ENCODE measurements around the gene SMTNL2. TPM values are rescaled to one million over a fixed set of nuclear protein-coding genes. Genes with fewer than 3 reads are reported as not detected.
"Not testable (repeated sequence)": the region's sequence is repeated elsewhere in the genome, so short reads cannot be mapped to it uniquely, and the experiment has no call there.

SMTNL2 gene
- total RNA-seq, 2 donors from 2014 or later = 4.6 to 6.3 TPM

DNA sequence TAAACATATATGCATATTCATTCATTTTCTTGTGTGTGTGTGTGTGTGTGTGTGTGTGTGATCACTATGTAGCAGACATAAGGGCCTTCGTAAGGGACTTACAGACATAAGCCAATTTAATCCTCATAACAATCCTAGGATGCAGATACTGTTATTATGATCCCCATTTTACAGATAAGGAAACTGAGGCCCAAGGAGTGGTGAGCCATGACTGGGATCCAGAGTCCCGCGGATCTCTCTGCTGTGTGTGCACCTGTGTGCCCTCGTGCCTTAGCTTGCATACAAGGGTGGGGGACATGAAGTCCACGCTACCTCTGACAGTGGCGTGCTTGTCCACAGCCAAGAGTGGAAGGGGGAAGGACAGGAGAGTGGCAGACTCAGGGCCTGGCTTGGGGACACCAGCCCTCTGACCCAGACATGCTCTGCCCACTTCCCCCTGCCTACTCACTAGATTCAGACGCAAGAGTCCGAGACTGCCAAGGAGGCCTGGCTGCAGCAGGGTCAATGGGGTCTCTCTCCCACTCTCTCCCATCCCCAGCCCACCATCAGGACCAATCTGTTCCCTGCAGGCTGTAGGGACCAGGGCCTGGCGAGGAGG, 9.8 kb upstream of the SMTNL2 start:
- H3K4me1 ChIP-seq (replicated peaks) = no peaks in the 10 kb centered on the region
- no peaks in the 10 kb centered on the region for H3K9me3 ChIP-seq
- 94% methylated on average over 9 of the region's 9 CpGs for WGBS
- no peak overlapping the region for H3K4me3 ChIP-seq
- no peak for DNase-seq (ENCODE audit: low spot score)
- H3K27me3 ChIP-seq (replicated peaks; ENCODE audit: insufficient read depth) = no peaks in the 10 kb centered on the region
- TF ChIP-seq, protein P1, sequence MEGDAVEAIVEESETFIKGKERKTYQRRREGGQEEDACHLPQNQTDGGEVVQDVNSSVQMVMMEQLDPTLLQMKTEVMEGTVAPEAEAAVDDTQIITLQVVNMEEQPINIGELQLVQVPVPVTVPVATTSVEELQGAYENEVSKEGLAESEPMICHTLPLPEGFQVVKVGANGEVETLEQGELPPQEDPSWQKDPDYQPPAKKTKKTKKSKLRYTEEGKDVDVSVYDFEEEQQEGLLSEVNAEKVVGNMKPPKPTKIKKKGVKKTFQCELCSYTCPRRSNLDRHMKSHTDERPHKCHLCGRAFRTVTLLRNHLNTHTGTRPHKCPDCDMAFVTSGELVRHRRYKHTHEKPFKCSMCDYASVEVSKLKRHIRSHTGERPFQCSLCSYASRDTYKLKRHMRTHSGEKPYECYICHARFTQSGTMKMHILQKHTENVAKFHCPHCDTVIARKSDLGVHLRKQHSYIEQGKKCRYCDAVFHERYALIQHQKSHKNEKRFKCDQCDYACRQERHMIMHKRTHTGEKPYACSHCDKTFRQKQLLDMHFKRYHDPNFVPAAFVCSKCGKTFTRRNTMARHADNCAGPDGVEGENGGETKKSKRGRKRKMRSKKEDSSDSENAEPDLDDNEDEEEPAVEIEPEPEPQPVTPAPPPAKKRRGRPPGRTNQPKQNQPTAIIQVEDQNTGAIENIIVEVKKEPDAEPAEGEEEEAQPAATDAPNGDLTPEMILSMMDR (IDR thresholded peaks at IDR 0.05) = no peak
- no peak for TF ChIP-seq POLR2A (IDR thresholded peaks at IDR 0.05)
- TF ChIP-seq POLR2AphosphoS5 (IDR thresholded peaks at IDR 0.05) = no peak
- intact Hi-C loops (cut with DNase I) = no loop called here
- no peaks in the 10 kb centered on the region for H3K36me3 ChIP-seq
- H3K27ac ChIP-seq = no peak overlapping the region

DNA sequence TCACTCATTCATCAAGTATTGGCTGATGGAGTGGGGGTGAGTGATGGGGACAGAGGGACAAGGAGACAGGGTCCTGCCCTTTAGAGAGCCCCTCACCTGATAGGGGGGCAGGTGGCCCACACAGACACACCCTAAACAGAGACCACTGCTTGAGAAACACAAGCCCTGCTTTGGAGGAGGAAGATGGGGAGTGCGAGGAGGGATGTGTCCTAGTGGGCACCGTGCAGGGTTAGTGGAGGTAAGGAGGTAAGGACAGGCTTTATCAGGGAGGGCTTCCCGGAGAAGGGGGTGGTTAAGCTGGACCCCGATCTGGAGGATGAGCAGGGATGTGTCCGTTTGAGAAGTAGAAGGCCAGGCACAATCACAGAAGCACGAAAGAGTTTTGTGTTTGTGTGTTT, 8.2 kb upstream of the SMTNL2 start:
- no peaks in the 10 kb centered on the region for H3K9me3 ChIP-seq
- H3K36me3 ChIP-seq = no peaks in the 10 kb centered on the region
- H3K27ac ChIP-seq = no peak overlapping the region
- no peaks in the 10 kb centered on the region for H3K4me1 ChIP-seq (replicated peaks)
- H3K27me3 ChIP-seq (replicated peaks; ENCODE audit: insufficient read depth) = no peaks in the 10 kb centered on the region
- no peak for DNase-seq (ENCODE audit: low spot score)
- H3K4me3 ChIP-seq = no peak overlapping the region
- intact Hi-C loops (cut with DNase I) = no loop called here
- TF ChIP-seq POLR2AphosphoS5 (IDR thresholded peaks at IDR 0.05) (no peak), POLR2A (IDR thresholded peaks at IDR 0.05) (no peak)
- TF ChIP-seq, protein P1 (IDR thresholded peaks at IDR 0.05) = no peak
- WGBS = 78% methylated on average over 6 of the region's 6 CpGs

- no peak overlapping the region for H3K4me3 ChIP-seq
- H3K27me3 ChIP-seq (replicated peaks; ENCODE audit: insufficient read depth) = no peaks in the 10 kb centered on the region
- no peak for DNase-seq (ENCODE audit: low spot score)
- intact Hi-C loops (cut with DNase I) = no loop called here
- no peaks in the 10 kb centered on the region for H3K9me3 ChIP-seq
- no peaks in the 10 kb centered on the region for H3K36me3 ChIP-seq
- TF ChIP-seq POLR2AphosphoS5 (IDR thresholded peaks at IDR 0.05) (no peak), POLR2A (IDR thresholded peaks at IDR 0.05) (no peak)
- TF ChIP-seq, protein P1 (IDR thresholded peaks at IDR 0.05) = no peak
- 72% methylated on average over 13 of the region's 18 CpGs for WGBS
- H3K27ac ChIP-seq = no peak overlapping the region
- no peaks in the 10 kb centered on the region for H3K4me1 ChIP-seq (replicated peaks)
Observed at GRCh38 chr17:4576729-4577322, 7.5 kb upstream of the SMTNL2 start.

- 90% methylated on average over 6 of the region's 8 CpGs for WGBS
- intact Hi-C loops (cut with DNase I) = no loop called here
- Histone ChIP-seq H3K9me3 (no peaks in the 10 kb centered on the region), H3K27ac (no peak overlapping the region), H3K4me3 (no peak overlapping the region), H3K36me3 (no peaks in the 10 kb centered on the region), H3K4me1 (replicated peaks) (no peaks in the 10 kb centered on the region), H3K27me3 (replicated peaks; ENCODE audit: insufficient read depth) (no peaks in the 10 kb centered on the region)
- no peak for DNase-seq (ENCODE audit: low spot score)
- TF ChIP-seq POLR2AphosphoS5 (IDR thresholded peaks at IDR 0.05) = no peak
- no peak for TF ChIP-seq POLR2A (IDR thresholded peaks at IDR 0.05)
- TF ChIP-seq, protein P1 (IDR thresholded peaks at IDR 0.05) = no peak
Observed at GRCh38 chr17:4577386-4577993, 6.8 kb upstream of the SMTNL2 start.

DNA sequence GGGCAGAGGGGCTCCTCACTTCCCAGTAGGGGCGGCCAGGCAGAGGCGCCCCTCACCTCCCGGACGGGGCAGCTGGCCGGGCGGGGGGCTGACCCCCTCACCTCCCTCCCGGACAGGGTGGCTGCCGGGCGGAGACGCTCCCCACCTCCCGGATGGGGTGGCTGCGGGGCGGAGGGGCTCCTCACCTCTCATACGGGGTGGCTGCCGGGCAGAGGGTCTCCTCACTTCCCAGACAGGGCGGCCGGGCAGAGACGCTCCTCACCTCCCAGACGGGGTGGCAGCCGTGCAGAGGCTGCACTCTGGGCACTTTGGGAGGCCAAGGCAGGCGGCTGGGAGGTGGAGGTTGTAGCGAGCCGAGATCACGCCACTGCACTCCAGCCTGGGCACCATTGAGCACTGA, 6.0 kb upstream of the SMTNL2 start:
- intact Hi-C loops (cut with DNase I); H3K4me1 ChIP-seq (replicated peaks); DNase-seq (ENCODE audit: low spot score); H3K36me3 ChIP-seq; H3K27ac ChIP-seq; H3K4me3 ChIP-seq; H3K9me3 ChIP-seq; H3K27me3 ChIP-seq (replicated peaks; ENCODE audit: insufficient read depth): not testable (repeated sequence)
- 96% methylated on average over 21 of the region's 24 CpGs for WGBS
